HG03442 (cell line): Measurements from ENCODE around the gene MAP3K2.

Experiments used
- ATAC-seq: cut with Tn5 transposase; IDR thresholded peaks from one replicate; pipeline ENCODE4 v1.9.1; 2021; ENCODE audit warnings: mild to moderate bottlenecking, moderate library complexity; ENCODE audit not compliant: unreplicated experiment

The MAP3K2 gene

GRCh38 chr2:127254386-127254981 lies 133.3 kb downstream of the MAP3K2 start:
- no peak for ATAC-seq
